ENCODE measurements around the gene TNS1. TPM values are rescaled to one million over a fixed set of nuclear protein-coding genes. Genes with fewer than 3 reads are reported as not detected.

The TNS1 gene
- total RNA-seq, 1 donor from 2014 or later, result 25.1 TPM

DNA sequence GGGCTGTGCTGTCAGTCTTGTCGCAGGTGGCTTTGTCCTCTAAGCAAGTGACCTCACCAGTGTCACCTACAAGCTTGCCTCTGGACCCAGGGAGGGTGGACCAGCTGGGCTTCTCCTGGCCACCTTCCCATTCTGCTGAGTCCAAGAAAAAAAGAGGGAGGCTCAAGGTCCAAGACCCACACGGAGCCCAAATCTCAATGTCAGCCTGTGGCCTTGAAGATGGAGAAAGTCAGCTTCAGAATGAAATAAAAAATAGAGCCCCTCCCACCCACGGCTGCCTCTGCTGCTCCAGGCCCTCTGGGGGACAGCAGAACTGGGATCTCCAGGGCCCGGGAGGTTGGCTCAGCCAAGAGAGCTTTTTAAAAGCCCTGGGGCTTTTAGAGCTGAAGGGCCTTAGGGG, 145.9 kb downstream of the TNS1 start:
- H3K4me3 ChIP-seq (ENCODE audit: low read depth, low read length), result no peak overlapping the region
- TF ChIP-seq, protein P1, sequence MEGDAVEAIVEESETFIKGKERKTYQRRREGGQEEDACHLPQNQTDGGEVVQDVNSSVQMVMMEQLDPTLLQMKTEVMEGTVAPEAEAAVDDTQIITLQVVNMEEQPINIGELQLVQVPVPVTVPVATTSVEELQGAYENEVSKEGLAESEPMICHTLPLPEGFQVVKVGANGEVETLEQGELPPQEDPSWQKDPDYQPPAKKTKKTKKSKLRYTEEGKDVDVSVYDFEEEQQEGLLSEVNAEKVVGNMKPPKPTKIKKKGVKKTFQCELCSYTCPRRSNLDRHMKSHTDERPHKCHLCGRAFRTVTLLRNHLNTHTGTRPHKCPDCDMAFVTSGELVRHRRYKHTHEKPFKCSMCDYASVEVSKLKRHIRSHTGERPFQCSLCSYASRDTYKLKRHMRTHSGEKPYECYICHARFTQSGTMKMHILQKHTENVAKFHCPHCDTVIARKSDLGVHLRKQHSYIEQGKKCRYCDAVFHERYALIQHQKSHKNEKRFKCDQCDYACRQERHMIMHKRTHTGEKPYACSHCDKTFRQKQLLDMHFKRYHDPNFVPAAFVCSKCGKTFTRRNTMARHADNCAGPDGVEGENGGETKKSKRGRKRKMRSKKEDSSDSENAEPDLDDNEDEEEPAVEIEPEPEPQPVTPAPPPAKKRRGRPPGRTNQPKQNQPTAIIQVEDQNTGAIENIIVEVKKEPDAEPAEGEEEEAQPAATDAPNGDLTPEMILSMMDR (conservative IDR thresholded peaks at IDR 0.05; ENCODE audit: low read depth, low read length), result no peak
- DNase-seq (ENCODE audit: low read depth), result no peak

DNA sequence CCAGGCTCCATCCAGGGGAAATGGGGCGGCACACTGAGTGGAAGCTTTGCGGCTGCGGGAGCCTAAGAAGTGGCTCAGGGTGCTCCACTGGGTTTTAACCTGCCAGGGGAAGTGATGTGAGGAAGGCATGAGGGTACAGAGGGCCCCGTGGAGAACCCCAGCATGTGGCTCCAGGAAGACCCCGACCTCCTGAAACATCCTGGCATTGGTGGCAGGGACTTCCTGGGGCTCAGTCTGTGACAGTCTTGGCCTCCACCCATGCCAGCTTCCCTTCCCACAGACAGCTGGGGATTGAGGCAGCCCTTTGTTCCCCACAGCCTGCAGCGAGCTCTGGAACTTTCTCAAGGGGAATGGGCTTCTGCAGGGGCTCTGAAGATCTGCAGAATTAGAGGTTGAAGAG, 146.6 kb downstream of the TNS1 start:
- TF ChIP-seq, protein P1 (conservative IDR thresholded peaks at IDR 0.05; ENCODE audit: low read depth, low read length), result no peak
- H3K4me3 ChIP-seq (ENCODE audit: low read depth, low read length), result no peak overlapping the region
- DNase-seq (ENCODE audit: low read depth), result no peak

DNA sequence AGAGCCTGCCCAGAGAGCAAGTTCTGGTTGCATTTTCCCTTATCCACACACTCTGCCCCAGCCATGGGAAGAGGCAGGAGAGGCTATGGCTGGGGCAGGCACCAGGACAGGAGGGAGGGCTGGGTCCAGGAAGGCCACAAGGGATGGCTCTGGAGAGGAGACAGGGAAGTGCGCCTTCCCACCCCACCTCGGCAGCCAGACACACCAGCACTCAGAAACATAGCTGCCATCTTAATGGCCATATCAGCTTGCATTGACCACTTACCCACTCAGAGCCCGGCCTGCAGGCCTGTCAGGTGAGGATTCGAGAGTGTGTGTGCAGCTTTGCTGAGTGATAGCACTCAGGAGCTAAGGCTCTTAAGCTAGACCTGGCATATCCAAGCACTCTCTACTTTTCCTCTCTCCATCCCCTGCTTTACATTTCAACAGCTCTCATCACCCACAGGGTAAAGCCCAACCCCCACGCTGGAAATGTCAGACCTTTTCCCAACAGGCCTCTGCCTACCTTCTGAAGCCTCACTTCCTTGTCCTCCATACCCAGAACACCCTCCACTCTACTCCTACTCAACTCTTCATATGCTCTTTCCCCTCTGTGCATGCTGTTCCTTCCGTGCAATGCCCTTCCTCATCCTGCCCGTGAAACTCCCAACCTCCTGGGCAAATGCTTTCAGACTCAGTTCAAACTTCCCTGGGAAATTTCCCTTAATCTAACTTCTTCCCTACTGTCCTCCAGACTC, 147.9 kb downstream of the TNS1 start:
- no peak for DNase-seq (ENCODE audit: low read depth)
- no peak overlapping the region for H3K4me3 ChIP-seq (ENCODE audit: low read depth, low read length)
- TF ChIP-seq, protein P1 (conservative IDR thresholded peaks at IDR 0.05; ENCODE audit: low read depth, low read length), result no peak

DNA sequence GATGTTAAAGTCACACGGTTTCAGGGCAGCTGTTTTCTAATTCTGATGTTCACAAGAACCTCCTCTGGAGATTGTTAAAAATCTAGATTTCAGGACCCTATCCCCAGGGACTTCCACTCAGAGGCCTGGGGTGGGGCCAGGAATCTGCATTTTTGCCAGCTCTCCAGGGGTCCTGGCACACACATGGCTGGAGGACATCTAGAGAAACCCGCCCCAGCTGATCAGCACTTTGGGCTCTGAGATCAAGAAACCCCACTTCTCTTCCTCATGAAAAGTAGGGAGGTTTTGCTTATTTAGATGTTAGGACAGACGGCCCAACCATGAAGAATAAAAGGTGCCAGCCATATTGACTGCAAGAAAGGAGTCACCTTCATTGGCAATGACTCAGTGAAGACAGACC, 148.8 kb downstream of the TNS1 start:
- no peak for DNase-seq (ENCODE audit: low read depth)
- no peak overlapping the region for H3K4me3 ChIP-seq (ENCODE audit: low read depth, low read length)
- TF ChIP-seq, protein P1 (conservative IDR thresholded peaks at IDR 0.05; ENCODE audit: low read depth, low read length), result no peak

DNA sequence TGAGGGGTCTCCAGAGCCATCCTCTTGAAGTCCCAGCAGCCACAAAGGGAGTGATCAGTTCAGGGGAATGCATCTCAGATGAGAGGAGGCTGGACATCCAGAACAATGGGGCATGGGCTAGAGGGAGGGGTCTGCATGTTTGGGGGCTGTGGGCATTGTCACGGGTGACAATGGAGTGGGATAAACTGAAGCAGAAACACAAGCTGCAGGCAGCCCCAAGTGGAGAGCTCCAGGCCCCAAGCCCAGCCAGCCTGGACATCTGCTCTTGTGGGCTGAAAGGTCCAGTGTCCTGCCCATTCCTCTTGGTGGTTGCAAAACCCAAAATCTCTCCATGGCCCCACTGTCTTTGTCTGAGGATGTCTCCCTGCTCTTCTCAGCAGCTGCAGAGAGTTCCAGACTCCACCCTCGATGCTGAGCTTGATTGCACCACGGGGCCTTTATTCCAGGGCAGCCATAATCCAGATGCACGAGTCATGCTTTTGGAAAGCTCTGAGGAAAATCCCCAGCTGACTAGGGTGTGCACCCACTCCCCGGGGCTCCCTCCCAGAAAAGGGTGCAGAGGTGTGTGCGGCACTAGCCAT, 149.4 kb downstream of the TNS1 start:
- TF ChIP-seq, protein P1 (conservative IDR thresholded peaks at IDR 0.05; ENCODE audit: low read depth, low read length), result no peak
- H3K4me3 ChIP-seq (ENCODE audit: low read depth, low read length), result no peak overlapping the region
- DNase-seq (ENCODE audit: low read depth), result no peak

DNA sequence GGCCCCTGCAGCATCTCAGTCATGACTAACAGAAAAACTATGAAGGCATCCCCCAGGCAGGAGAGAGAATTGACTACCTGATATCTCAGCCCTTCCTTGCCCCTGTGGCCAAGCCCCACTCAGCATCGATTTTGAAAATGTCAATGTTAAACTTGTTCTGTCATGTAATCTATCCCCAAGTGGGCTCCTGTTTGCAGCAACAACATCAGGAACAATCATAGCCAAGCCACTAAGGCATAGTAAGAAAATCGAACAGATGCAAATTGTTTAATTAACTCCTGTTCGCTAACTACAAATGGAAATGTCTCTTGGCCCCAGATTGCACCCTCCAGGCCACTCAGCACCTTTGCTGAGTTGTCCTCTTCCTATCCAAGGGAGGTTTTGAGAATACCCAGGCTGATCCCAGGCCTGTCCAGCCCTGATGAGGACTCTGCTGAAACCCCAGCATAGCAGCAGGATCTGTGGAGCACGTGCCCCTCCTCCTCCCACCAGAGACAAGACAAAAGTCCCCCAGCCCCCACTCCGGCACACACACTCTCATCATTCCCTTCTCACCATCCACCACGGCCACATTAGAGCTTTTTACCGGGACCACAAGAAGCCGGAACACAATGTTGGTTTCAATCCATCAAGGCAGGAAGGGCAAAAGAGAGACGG, 150.1 kb downstream of the TNS1 start:
- no peak overlapping the region for H3K4me3 ChIP-seq (ENCODE audit: low read depth, low read length)
- DNase-seq (ENCODE audit: low read depth), result no peak
- TF ChIP-seq, protein P1 (conservative IDR thresholded peaks at IDR 0.05; ENCODE audit: low read depth, low read length), result no peak

Measured in epithelial cell of proximal tubule (primary cell).